KG1 (cell line): Measurements from ENCODE around the gene LRRC4C.

ENCODE experiments used
- DNase-seq: peaks from one replicate; lab custom pipeline; 2025; lab: John Stamatoyannopoulos, UW

LRRC4C gene

GRCh38 chr11:41414771-41415440 lies 44.5 kb downstream of the LRRC4C start:
- DNase-seq = no peak

DNA sequence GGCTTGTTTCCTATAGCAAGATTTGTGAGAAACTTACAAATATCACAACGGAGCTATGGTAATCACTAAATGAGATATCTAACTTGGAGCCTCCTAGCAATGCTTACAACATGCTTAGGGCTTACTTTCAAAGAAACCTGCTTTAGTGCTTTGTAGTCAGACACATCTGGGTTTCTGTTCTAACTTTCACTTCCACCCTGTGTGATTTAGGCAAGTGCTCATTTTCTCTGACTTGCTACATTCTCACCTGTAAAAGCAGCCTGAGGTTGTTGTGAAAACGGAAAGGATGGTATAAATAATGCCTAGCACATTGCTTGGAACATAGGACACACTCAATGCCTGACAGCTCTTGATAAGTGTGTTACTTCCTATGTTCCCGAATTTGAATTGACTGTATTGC lies 45.6 kb downstream of the LRRC4C start:
- no peak for DNase-seq

- no peak for DNase-seq
These were observed 53.6 kb downstream of the LRRC4C start for GRCh38 chr11:41405812-41406211.

- DNase-seq = no peak
These were observed 55.3 kb downstream of the LRRC4C start for GRCh38 chr11:41404109-41404508.

- DNase-seq = no peak
These were observed 56.0 kb downstream of the LRRC4C start for GRCh38 chr11:41403458-41403857.

- no peak for DNase-seq
These were observed 58.6 kb downstream of the LRRC4C start for GRCh38 chr11:41400819-41401382.

GRCh38 chr11:41400124-41400523 lies 59.3 kb downstream of the LRRC4C start:
- DNase-seq = no peak

DNA sequence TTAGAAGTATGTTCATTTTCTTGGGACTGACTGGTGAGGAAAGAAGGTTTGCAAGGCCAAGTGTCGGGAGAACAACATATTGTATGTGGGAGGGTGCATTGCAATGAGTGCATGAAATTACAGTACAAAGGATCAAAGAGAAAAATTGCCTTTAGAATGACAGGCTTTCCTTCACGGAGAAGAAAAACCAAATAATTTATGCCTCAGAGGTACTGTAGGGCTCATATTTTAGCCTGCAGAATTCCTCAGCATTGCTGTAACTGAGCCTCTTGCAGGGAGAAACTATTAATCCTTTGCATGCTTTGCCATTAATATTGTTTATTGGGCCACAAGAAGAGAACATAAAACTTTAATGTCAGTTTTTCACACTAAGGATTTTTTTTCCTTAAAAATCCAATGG lies 60.1 kb downstream of the LRRC4C start:
- DNase-seq = no peak

GRCh38 chr11:41398175-41398574 lies 61.3 kb downstream of the LRRC4C start:
- no peak for DNase-seq

DNA sequence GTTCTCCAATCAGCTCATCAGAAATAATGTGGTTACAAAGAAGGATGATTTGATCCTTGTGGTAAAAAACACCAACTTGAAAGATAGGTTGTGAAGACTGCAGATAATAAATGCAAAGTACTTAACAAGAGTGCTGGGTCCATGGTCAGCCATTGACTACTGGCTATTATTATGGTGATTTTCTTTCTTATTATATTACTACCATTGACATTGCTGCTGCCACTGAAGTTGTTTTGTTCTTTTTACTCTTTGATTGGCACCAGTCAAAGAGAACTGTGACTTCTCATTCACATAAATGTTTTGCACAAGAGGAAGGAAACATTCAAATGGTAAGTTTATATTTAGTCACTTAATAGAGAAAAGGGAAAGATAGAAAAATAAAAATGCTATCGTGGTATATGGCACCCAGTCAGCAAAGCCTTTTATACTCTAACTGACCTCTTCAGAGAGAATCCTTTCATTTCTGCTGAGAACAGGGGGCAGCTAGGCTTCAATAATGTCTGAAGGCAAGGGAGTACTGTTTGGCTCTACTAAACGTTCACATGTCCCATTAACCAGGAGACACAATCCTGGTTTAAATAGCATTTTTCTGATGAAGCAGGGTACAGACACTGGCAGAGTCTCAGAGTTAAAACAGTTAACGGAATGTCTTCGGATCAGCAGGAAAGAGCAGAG lies 64.8 kb downstream of the LRRC4C start:
- no peak for DNase-seq

GRCh38 chr11:41392596-41392995 lies 66.9 kb downstream of the LRRC4C start:
- no peak for DNase-seq

- DNase-seq = no peak
These were observed 69.8 kb downstream of the LRRC4C start for GRCh38 chr11:41389623-41390130.

- no peak for DNase-seq
These were observed 75.1 kb downstream of the LRRC4C start for GRCh38 chr11:41384329-41384728.

DNA sequence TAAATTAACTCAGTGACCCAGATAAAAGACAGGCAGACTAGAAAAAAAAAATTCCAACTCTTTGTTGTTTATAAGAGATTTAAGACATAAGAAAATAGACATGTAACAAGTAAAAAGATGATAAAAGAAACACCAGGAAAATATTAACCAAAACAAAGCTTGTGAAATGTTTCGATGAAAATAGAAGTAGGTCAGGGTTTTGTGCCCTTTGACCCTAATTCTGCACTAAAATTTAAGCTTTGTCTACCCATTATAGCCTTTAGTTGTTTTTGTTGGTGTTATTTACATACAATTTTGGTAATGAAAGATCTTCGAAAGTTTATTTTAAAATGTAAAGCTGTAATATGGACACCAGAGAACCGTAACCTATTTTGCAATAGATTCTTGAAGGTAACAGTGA lies 75.7 kb downstream of the LRRC4C start:
- no peak for DNase-seq

DNA sequence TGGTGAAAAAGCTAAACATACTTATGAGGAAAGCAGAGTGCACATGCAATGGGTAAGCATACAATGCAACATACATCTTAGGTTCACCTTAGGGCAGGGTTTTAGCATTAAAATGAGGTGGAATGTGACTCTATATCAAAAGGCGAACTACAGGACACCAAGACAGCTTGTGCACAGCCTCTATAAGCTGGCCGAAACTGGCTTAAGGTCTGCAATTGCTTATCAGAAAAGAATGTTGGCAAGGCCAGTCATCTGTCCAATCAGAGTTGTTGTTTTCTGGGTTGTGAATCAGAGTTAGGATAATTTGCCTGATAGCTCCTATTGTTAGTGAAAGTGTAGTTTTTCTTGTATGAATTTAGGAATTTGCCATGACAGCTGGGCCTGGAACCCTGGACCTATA lies 76.5 kb downstream of the LRRC4C start:
- no peak for DNase-seq

GRCh38 chr11:41379084-41379483 lies 80.4 kb downstream of the LRRC4C start:
- no peak for DNase-seq

DNA sequence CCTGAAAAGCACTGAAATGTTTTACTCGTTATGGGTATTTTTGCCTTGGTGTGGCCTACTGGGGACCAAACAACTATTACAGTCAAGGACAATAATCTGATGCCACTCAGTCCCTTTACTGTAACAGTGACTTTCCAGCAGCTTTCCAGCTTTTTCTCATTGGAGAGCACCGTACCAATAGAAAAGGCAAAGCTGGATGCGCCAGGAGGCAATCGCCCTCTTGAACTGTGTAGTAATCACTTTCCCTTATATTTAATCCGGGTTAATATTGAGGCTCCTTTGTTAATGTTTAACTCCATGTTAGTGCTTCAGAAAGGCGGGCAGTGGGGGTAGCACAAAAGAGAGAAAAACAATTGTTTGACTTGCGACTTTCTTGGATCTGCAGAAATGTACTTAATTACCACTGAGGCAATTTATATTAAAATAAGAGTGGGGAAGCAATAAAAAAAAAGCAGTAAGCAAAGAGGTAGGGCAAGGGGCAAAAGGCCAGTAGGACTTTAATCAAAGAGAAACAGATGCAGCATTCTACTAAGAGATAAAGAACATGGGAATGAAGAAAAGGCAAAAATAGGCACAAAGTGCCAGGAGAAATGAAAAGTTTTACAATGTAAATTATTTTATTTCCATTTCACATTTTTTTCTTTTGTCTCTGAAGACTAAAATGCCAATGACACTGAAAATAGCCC lies 81.6 kb downstream of the LRRC4C start:
- no peak for DNase-seq

DNA sequence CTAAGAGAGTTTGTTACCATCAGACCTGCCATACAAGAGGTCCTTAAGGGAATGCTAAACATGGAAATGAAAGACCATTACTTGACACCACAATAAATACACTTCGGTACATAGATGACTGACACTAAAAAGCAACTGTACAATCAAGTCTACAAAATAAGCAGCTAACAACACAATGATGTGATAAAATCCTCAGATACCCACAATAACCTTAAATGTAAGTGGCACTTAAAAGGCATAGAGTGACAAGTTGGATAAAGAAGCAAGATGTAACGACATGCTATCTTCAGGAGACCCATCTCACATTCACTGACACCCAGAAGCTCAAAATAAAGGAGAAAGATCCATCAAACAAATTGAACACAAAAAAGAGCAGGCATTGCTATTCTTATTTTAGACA lies 107.6 kb downstream of the LRRC4C start:
- DNase-seq = no peak

DNA sequence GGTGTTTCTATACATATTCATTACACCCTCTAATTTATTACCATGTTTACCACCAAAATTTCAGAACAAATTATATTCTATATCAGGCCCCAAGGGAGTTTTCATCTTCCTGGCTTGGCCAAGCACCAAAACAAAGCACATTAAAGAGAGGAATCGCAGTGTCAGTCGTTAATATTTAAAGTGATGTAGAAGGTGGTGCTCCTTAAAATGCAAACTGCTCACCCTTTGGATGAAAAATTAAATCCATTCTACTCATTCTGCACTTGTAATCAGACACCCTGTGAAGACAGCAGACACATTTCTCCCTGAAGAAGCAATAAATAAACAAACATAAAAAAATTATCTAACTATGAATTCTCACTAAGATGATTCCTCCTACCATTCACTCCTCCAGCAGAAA lies 113.4 kb downstream of the LRRC4C start:
- no peak for DNase-seq

DNA sequence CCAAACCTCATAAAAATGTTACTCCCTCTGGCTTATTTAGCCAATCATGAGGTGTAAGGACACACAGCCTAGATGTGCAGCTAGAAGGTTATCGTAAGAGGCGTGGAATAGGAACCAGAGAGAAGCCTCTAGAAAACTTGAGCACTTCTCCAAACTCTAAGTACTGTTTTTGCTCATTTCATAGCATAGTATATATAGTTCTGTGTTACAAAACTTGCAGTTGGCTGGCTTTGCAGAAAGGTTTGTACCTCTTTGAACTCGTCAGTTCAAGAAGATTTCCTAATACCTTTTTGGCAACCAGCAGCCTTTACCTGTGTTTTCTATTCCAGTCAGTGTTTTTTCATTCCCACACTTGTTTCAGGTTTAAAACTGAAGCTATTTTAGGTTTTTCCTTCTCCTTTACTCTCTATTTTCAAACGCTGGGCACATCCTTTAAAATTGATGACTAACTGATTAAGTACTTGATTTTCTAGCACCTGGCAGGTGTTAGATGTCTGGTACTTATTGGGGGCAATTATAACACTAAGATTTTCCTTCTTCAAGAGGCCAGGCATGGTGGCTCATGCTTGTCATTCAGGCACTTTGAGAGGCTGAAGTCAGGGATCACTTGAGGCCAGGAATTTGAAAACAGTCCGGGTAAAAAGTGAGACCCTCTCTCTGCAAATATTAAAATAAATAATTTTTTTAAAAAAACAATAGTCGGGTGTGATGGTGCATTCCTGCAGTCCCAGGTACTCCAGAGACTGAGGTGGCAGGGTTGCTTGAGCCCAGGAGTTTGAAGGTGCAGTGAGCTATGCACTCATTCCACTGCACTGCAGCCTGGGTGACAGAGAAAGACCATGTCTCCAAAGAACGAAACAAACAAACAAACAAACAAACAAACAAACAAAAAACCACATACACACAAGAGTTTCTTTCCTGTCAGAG lies 125.2 kb downstream of the LRRC4C start:
- no peak for DNase-seq

DNA sequence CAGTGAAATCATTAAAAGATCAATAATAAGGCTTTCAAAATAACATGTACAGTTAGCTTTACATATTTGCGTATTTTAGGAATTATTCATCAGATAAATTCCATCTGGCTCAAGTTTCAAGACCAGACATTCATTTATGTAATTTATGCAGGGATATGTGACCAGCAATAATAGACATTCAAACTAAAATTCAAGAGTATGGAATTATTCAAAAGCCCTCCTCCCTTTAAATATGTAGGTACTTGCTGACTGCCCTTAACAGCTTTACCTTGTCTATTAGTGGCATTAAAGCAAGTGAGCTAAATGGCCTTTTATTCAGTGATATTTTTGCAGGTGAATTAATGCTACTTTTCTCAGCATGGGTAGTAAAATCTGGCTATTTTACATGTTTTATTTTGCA lies 126.1 kb downstream of the LRRC4C start:
- DNase-seq = no peak

- DNase-seq = no peak
These were observed 131.1 kb downstream of the LRRC4C start for GRCh38 chr11:41328324-41328723.
